Measurements from ENCODE around the gene DCLRE1B. TPM values are rescaled to one million over a fixed set of nuclear protein-coding genes. Genes with fewer than 3 reads are reported as not detected.
A peak's percentile ranks its signal among the peaks of the same experiment; 100 is the strongest.

Gene DCLRE1B
- total RNA-seq, 1 donor from 2014 or later = 7.0 TPM

DNA sequence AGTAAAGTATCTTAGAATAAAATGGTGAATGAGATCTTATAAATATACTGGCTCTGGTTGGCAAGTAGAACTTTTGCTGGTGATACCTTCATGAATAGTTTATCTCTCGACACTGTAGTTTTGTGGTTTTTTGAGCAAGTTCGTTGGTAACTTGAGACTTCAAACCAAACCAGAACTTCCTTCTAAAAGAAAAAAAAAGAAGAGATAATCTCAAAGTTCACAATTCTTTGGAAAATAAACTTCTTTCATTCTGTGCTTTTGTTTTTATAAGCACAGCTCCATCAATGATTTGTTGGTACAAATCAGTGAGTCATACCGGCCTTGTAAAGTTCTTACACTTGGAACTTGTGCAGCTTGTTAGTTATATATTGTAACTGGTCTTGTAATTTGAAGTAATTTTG lies 26.3 kb downstream of the DCLRE1B start:
- no peak for DNase-seq (ENCODE audit: low read depth)
- TF ChIP-seq CTCF (conservative IDR thresholded peaks at IDR 0.05; ENCODE audit: low read depth, low read length) = no peak
- H3K4me3 ChIP-seq (ENCODE audit: low read depth, low read length) = peak overlapping the region; percentile 64

GRCh38 chr1:113934006-113934405 lies 28.9 kb downstream of the DCLRE1B start:
- H3K4me3 ChIP-seq (ENCODE audit: low read depth, low read length) = no peak overlapping the region
- no peak for TF ChIP-seq CTCF (conservative IDR thresholded peaks at IDR 0.05; ENCODE audit: low read depth, low read length)
- no peak for DNase-seq (ENCODE audit: low read depth)

- no peak for TF ChIP-seq CTCF (conservative IDR thresholded peaks at IDR 0.05; ENCODE audit: low read depth, low read length)
- H3K4me3 ChIP-seq (ENCODE audit: low read depth, low read length) = no peak overlapping the region
- DNase-seq (ENCODE audit: low read depth) = no peak
These were observed 29.5 kb downstream of the DCLRE1B start for GRCh38 chr1:113934511-113935055.

DNA sequence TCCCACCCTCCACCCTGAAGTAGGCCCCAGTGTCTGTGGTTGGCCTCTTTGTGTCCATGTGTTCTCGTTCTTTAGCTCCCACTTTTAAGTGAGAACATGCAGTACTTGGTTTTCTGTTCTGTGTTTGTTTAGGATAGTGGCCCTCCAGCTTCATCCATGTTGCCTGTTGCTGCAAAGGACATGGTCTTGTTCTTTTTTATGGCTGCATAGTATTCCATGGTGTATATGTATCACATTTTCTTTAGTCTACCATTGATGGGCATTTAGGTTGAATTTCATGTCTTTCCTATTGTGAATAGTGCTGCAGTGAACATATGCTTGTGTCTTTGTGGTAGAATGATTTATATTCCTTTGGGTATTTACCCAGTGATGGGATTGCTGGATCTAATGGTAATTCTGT lies 30.1 kb downstream of the DCLRE1B start:
- DNase-seq (ENCODE audit: low read depth) = no peak
- no peak overlapping the region for H3K4me3 ChIP-seq (ENCODE audit: low read depth, low read length)
- TF ChIP-seq CTCF (conservative IDR thresholded peaks at IDR 0.05; ENCODE audit: low read depth, low read length) = no peak

- no peak for DNase-seq (ENCODE audit: low read depth)
- no peak for TF ChIP-seq CTCF (conservative IDR thresholded peaks at IDR 0.05; ENCODE audit: low read depth, low read length)
- no peak overlapping the region for H3K4me3 ChIP-seq (ENCODE audit: low read depth, low read length)
These were observed 30.8 kb downstream of the DCLRE1B start for GRCh38 chr1:113935970-113936369.

DNA sequence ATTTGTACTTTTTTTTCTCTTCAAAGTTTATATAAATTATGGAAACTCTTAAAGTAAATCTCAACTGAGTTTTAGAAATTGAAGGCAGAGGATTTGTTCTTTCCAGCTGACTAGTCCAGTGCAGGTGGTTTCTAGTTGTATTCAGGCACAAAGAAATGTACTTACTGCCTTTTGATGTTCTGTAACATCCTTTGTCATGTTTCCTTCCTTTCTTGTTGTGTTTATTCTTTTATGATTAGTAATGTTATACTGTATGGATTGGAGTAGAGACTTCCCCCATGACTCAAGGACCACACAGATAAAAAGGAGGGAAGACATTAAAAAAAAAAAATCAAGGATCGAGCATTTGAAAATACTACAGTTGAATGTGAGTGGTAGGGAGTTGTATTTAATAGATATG lies 32.0 kb downstream of the DCLRE1B start:
- no peak for TF ChIP-seq CTCF (conservative IDR thresholded peaks at IDR 0.05; ENCODE audit: low read depth, low read length)
- DNase-seq (ENCODE audit: low read depth) = no peak
- no peak overlapping the region for H3K4me3 ChIP-seq (ENCODE audit: low read depth, low read length)

- no peak overlapping the region for H3K4me3 ChIP-seq (ENCODE audit: low read depth, low read length)
- no peak for DNase-seq (ENCODE audit: low read depth)
- no peak for TF ChIP-seq CTCF (conservative IDR thresholded peaks at IDR 0.05; ENCODE audit: low read depth, low read length)
These were observed 33.1 kb downstream of the DCLRE1B start for GRCh38 chr1:113938192-113938591.
